HG03521 (cell line): ENCODE measurements around the gene TBC1D22A.

Source experiments
- ATAC-seq: cut with Tn5 transposase; IDR thresholded peaks from one replicate; pipeline ENCODE4 v1.9.1; 2021; ENCODE audit warnings: mild to moderate bottlenecking, moderate library complexity; ENCODE audit not compliant: unreplicated experiment

TBC1D22A gene

DNA sequence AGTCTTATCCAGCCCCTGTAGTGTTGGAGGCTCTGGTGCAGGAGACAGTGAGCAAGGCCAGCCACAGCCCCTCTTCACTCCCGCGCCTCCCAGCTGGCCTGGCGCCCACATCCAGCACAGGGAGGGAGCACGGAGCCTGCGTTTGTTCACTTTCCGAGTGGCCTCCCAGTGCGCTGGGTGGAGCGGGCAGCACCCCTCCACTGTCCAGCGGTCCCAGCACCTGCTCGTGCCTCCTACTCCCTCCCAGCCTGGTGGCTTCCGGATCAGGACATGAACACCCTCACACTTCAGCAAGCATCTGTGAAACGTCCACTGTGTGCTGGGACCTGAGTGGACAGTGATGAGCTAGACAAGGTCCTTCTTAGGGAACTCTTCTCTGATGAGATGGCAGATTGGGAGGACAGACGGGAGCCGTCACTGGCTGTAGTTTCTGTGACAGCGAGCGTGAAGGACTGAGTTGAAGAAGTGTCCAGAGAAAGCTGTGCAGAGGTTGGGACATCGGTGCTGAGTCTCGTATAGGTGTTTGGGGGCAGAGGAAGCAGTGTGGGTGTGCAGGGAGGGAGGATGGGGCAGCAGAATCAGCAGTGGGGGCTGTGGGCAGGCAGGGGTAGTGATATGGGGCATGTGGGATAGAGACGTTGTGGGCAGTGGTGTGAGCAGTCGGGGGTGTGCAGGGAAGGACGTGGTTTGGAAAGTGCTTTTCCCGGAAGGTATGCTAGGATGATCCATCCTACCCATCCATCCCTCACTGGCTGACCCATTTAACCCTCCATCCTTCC lies 256.8 kb downstream of the TBC1D22A start:
- ATAC-seq = no peak

DNA sequence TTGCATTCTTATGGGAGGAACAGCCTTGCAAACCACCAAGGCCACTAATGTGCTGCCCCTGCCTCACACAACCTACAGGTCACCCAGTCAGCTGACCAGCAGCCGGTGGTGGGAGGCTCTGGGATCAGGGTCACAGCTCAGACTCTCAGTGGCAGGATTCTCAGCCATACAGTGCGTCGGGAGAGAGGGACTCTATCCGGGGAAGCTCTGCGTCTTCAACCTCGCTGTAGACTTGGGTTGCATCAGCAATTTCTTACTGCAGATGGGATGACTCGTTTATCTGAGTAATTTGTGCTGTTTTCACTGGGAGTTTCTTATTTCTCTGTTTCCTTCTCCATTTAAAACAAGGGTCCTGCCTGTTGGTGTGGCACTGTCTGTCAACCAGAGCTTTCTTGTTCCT lies 257.7 kb downstream of the TBC1D22A start:
- no peak for ATAC-seq

DNA sequence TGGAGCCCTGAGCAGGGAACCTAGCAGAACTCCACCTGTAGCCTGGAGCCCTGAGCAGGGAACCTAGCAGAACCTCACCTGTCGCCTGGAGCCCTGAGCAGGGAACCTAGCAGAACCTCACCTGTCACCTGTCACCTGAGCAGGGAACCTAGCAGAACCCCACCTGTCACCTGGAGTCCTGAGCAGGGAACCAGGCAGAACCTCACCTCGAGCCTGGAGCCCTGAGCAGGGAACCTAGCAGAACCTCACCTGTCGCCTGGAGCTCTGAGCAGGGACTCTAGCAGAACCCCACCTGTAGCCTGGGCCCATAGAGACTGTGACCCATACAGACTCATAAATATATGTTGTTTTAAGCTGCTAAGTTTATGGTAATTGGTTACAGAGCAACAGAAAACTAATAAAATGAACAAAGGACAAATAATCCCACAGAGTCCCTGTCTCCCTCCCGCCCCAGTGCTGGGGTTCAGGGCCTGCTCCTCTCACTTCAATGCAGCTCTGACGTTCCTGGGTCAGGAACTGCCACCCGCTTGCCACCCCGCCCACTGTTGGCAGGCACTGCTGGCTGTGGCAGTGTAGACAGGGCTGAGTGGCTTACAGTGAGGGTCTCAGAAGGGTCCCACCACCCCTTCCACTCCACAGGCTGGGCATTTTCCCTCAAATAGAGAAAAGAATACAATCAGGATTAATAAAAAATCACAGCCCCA lies 259.1 kb downstream of the TBC1D22A start:
- ATAC-seq = no peak

DNA sequence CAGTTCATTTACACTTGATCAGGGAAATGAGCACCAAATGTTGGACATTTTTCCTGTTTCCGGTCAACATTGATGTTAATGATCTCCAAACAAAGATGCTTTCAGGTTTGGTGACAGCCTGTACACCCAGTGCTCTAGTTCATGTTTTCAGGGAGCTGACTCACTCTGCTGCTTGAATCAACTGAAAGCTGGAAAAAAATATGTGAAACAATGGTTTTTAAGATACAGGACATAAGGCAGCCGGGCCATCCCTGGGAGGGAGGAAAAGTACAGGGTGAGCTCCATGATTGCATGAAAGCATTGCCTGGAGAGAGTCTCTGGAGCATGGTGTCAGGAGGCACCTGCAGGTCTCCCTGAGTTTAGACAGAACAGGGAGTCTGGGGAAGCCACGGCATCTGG lies 259.6 kb downstream of the TBC1D22A start:
- no peak for ATAC-seq

DNA sequence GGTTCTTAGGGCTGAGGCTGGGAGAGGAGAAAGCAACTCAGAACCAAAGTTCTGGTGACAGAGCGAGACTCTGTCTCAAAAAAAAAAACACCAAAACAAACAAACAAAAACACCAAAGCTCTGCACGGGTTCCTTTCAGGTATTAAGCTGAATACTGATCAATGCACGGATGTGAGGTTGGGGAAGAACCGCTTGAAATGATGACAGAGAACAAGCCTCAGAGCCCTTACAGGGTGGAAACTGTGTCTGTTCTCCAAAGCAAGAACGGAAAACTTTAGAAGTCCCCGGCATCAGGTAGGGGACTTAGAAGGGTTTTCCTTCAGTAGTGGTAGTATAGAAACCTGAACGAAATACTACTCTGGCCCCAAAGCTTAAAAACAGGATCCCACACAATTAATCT lies 260.0 kb downstream of the TBC1D22A start:
- ATAC-seq = no peak

DNA sequence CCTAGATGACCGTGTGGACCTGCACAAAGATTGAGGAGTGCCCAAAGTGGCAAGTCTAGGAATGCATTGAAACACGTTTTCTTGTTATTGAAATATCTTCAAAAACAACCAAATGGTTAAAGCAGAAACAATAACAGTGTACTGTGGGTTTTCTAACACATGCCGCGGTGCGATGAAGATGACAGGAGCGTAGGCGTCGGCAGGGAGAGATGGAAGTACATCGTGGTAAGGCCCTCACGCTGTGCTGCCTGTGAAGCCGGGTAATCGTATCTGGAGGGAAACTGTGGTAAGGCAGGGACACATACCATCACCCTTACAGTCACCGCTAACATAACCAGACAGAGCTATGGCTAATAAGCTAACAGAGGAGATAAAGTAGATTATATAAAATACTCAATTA lies 261.4 kb downstream of the TBC1D22A start:
- no peak for ATAC-seq

DNA sequence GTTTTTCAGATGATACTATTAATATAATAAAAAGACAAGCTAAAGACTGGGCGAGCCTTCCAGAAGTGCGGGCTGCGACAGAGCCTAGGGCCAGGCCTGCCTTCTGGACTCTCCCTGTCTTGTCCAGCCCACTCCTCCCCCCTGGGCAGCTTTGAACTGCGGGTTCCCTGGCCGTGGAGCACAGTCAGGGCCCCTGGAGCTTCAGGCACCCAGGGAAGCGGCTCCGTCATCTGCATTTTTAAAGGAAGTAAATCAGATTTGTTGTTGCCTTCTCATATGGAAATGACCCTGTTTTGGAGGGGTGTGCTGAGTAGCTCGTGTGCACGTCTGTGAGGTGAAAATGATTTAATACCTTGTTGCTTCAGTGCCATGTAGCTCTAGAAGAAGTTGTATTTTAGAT lies 265.3 kb downstream of the TBC1D22A start:
- no peak for ATAC-seq

DNA sequence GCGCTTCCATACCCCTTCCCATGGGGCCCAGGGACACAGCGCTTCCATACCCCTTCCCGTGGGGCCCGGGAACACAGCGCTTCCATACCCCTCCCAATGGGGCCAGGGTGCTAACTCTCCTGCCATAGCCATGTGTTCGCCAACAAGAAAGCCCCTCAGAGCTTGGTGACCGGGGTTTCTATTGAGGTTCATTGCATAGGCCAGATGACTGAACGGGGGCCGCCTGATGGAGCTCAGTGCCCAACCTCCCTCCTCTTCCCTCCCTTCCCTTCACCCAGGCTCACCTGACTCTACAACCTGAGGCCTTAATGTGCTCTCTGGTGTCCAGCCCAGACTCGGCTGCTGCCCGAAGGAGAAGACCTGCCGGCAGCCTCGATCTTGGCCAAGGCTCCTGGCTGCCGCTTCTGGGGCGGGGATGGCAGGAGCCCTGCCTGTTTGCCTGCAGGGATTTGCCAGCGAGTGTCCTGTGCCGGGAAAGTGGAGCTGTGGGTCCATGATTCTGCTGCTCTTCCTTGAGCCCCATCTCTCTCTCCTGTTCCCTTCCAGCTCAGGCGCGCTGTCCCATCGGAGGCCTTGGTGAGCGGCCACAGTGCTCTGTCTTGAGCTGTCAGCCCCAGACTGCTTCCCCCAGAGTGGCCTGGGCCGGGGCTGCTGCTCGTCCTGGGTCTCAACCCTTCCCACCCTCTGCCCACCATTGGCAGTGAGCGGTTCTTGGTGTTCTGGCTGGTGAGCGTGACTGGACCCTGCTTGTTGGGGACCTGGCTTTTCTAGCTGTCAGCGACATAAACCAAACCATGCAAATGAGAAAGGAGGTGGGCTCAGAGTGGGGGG lies 267.0 kb downstream of the TBC1D22A start:
- ATAC-seq = no peak

DNA sequence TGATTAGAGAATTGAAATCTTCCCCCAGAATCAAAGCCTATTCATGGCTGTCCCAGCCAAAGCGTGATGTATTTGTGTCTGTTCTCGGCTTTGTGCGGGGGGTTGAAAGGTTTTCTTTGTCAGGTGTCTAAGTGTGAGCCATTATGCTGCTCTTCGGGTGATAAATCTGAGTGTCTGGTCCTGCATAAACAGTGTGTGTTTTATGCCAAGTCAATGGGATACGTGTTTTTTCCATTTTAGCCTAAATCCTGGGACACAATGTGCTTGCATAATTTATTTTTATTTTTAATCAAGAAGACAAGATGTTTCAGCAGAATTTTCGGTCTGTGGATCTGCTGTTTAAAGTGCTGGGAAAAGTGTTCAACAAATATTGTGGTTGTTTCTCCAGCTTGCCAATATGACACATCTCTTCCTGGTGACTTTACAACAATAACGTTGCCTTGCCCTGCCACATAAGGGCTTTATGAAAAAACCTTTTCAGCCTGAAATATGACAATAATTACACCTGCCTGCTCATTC lies 267.8 kb downstream of the TBC1D22A start:
- no peak for ATAC-seq

DNA sequence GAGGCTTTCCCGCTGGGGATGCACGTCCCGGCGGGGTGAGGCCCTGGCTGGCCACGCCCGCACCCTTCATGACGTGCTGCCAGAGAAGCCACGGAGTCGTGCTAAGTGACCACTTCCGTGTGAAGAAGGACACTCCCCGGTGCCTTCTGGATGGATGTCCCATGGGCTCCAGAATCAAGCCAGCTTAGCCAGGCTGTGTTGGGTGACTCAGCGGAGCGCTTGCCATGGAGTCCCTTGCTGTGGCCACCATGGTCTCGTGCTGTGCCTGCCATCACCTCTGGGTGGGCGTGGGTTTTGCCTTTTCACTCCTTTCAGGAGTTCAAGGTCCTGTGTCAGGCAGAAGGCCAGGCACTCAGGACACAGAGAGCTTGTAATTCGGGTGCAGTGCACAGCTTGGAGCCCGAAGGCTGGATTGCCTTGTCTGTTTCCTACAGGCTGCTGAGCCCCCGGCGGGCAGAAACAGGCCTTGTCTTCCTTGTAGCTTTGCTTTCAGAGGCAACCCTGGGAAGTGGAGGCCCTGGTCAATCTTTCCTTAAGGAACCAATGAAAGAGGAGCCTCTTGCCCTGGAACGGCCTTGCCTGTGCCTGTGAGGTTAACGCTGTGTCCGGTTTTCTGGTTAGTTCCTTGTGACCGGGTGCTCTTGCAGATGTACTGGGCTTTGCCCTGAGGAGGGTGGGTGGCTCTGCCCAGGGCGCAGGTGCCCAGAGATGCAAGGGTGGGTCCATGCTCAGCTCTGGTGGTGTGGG lies 268.6 kb downstream of the TBC1D22A start:
- no peak for ATAC-seq

DNA sequence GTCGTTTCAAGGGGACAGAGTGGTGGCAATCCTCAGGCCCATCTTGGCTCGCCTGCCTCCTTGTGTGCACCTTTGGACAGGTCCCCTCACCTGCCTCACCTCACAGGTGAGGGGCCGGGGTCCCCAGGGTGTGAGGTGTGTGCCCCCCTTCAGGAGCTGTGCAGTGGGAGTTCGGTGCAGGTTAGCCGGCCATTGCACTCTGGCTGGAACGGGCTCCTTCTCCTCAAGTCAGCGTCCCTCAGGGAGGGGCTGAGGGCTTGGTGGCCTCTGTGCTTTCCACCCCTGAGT lies 269.1 kb downstream of the TBC1D22A start:
- ATAC-seq = no peak

DNA sequence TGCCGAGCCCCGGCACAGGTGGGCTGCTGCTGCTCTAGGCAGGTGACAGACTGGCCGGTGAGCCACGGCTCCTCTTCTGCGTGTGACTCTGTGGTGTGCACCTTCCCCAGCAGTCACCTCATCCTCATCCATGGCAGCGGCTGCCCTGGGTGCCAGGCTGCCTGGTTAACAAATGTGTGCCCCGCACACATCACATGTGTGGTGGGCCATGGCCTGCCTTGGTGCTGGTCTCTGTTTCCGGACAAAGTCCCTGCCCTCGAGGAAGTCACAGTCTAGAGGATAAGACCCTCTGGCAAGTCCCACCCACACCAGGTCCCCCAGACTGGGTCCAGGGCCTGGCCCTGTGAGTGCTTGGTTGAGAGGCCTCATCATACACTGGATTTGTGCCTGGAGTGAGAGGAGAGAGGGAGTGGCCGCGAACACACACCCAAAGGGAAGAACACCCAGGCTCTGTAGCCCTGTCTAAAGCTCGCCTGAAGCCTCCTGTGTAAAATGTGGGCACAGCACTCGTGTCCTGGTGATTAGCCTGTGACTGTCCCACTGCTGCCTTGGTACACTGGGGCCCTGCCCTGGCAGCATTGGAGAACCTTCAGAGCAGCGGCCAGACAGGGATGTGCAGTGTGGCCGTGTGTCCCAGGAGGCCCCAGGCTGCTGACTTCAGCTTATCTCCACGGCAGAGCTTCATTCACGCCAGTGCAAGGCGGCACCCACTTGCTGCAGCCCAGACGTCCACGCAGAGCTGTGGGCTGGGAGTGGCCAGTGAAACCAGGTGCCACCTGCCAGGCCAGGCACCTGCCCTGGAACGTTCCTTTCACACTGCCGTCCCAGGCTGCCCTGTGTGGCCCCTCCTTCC lies 269.9 kb downstream of the TBC1D22A start:
- ATAC-seq = no peak

DNA sequence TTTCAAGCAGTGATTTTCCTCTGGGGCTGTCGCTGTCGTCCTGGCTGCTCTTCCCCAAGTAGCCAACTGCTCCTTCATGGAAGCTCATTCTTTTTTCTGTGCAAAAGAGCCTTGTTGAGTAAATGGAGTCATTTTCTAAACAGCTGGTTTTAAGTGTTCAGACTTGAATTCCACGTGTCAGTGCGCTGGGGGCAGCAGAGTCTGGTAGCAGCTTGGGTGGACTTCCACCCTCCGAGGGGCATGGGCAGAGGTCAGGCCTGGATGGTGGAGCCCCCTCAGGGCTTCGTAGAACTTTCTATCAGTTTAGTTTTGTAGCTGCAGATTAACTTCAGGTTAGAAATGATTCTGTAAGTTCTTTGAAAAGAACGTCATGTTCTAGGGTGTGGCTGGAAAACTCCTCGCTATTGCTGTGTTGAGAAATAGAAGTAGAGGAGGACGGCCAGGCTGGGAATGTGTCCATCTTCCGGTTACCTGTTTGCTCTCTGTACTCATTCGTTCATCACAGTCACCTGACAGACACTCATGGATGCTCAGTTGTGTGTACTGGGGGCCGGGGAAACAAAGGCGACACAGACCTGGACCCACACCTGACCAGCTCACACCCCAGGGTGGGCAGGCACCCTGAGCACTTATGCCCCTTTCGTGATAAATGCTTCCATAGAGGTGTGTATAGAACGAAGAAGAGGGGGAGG lies 270.7 kb downstream of the TBC1D22A start:
- ATAC-seq = no peak

DNA sequence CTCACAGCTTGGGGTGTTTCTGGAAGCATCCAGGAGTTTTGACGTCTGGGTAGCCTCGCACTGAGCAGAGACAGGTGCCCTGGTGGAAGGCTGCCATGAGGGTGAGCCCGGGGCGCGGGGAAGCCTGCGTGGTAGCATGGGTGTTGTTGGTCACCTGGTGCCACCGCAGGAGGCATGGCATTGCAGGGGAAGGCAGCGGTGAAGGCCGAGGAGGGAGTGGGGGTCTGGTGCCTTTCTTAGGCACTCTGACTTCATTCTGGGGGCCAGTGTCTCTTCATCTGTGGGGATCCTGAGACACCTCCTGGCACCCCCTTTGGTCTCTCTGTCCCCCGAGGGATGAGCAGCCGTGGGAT lies 271.2 kb downstream of the TBC1D22A start:
- no peak for ATAC-seq

DNA sequence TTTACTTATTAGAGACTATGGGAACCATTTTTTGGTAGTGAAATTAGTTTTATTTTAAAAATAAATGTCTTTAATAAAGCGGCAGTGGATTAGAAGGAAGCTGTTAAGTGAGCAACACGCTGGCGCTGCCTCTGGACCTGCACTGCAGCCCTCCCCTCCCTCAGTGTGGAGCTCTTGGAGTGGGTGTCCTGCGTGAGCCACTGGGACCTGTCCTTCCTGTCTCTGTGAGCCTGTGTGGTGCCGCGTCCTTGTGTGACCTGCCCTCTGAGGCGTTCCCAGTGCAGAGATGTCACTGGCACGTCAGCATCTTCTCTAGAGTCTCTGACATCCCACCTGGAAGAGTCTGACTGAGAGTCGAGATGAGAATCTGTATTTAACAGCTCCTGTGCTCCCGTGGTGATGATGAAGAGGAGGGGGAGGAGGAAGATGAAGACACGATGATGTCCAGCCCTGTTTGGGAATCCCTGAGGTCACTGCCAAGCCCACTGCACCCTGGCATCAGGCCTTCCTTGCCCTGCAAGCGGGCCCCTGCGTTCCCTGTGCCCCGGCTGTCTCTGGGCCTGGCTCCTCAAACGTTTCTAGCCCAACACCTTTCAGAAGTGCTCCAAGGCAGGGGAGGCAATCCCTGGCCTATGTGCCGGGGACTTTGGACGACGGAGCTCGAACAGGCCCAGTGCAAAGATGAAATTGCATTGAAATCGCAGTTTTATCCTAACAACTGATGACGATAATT lies 271.8 kb downstream of the TBC1D22A start:
- no peak for ATAC-seq

DNA sequence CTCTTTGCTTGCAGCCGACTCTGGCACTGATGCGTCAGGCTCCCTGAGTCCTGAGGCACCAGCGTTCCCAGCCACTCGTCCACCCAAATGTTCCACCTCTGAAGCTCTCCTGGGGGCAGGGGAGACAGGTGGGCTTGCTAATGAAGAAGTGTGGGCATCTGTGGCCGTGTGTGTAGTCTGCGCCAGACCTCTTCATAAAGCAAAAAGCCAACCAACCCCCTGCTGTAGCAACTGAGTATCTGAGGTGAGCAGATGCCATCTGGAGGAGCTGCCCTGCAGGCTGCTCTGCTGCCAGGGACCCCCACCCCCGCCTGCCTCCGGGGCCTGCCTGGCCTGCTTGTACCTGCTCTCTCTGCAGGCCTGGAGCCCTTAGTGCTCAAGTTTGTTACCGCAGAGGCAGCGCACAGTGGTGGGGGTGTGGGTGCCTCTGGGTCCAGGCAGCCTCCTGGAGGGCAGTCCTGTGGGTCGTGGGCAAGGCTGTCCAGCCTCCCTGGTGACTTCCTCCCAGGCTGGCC lies 272.5 kb downstream of the TBC1D22A start:
- ATAC-seq = no peak

DNA sequence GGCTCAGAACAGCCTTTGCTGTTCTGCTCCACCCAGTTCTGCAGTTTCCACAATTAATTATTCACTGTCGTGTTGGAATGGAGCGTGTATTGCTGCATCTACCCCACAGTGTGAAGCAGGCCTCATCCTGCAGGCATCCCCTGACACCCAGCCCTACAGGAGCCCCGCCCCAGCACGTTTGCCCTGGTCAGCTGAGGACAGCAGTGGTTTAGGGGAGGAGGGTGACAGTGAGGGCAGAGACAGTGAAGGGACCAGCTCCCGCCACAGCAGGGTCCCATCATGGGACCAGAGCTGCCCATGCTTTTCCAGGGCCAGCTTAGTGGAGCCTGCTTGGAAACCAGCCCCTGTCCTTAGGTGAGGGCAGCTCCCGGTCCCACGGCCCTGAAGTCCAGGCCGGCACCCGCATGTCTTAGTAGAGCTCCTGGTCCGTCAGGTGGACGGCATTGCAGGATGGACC lies 273.0 kb downstream of the TBC1D22A start:
- ATAC-seq = no peak

DNA sequence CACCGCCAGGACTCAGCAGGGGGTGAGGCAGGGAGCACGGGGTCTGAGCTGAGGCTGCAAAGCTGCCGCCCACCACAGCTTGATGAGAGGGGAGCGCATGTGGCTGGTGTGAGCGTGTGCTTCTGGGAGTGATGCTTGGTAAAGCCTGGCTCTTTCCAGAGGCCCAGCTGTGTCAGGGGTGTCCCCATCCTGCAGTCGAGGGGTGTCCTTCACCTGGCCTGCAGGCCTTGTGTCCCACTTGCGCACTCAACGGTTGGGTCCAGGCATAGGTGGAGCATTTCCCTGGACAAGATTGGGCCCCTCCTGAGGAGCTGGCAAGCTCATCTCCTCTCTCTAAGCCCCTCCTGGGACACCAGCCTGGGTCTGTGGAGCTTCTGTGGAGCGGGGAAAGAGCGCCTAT lies 273.9 kb downstream of the TBC1D22A start:
- ATAC-seq = no peak
